ENCODE results near the gene CYP4F8. TPM values are rescaled to one million over a fixed set of nuclear protein-coding genes. Genes with fewer than 3 reads are reported as not detected.

CYP4F8 gene
- total RNA-seq, 1 experiment from 2014 or later = not detected

GRCh38 chr19:15615526-15615925 is 508 bp downstream of the CYP4F8 start:
- no peak for DNase-seq (ENCODE audit: low read depth)

GRCh38 chr19:15616183-15616582 is 1.2 kb downstream of the CYP4F8 start:
- DNase-seq (ENCODE audit: low read depth) = no peak

GRCh38 chr19:15616627-15617270 is 1.7 kb downstream of the CYP4F8 start:
- DNase-seq (ENCODE audit: low read depth) = no peak

GRCh38 chr19:15618321-15618720 is 3.3 kb downstream of the CYP4F8 start:
- DNase-seq (ENCODE audit: low read depth) = no peak

GRCh38 chr19:15621801-15622200 is 6.8 kb downstream of the CYP4F8 start:
- DNase-seq (ENCODE audit: low read depth) = no peak

GRCh38 chr19:15622991-15623390 is 8.0 kb downstream of the CYP4F8 start:
- DNase-seq (ENCODE audit: low read depth) = no peak

GRCh38 chr19:15623711-15624318 is 8.8 kb downstream of the CYP4F8 start:
- DNase-seq (ENCODE audit: low read depth) = no peak

- no peak for DNase-seq (ENCODE audit: low read depth)
Observed at GRCh38 chr19:15628236-15629002, 13.4 kb downstream of the CYP4F8 start.

GRCh38 chr19:15629003-15629880 is 14.2 kb downstream of the CYP4F8 start:
- peak; percentile 37 for DNase-seq (ENCODE audit: low read depth)

- no peak for DNase-seq (ENCODE audit: low read depth)
Observed at GRCh38 chr19:15631817-15632216, 16.8 kb downstream of the CYP4F8 start.

- no peak for DNase-seq (ENCODE audit: low read depth)
Observed at GRCh38 chr19:15633082-15633835, 18.2 kb downstream of the CYP4F8 start.

GRCh38 chr19:15634105-15634504 is 19.1 kb downstream of the CYP4F8 start:
- DNase-seq (ENCODE audit: low read depth) = no peak

GRCh38 chr19:15635016-15635805 is 20.2 kb downstream of the CYP4F8 start:
- no peak for DNase-seq (ENCODE audit: low read depth)

GRCh38 chr19:15636026-15636425 is 21.0 kb downstream of the CYP4F8 start:
- no peak for DNase-seq (ENCODE audit: low read depth)

- no peak for DNase-seq (ENCODE audit: low read depth)
Observed at GRCh38 chr19:15639596-15639995, 24.6 kb downstream of the CYP4F8 start.

GRCh38 chr19:15640294-15640903 is 25.4 kb downstream of the CYP4F8 start, which contains the start of gene CYP4F3:
Gene CYP4F3, plus strand, starts transcription at chr19:15640897. Its CDS starts 519 bp downstream, at chr19:15641416.
- DNase-seq (ENCODE audit: low read depth) = peak; percentile 29

- no peak for DNase-seq (ENCODE audit: low read depth)
Observed at GRCh38 chr19:15640904-15641597, 26.0 kb downstream of the CYP4F8 start.

- DNase-seq (ENCODE audit: low read depth) = no peak
Observed at GRCh38 chr19:15641901-15642491, 27.0 kb downstream of the CYP4F8 start.

All from HT1080 (cell line).